Endothelial cell of umbilical vein (primary cell): ENCODE data around the gene M1AP. TPM values are rescaled to one million over a fixed set of nuclear protein-coding genes. Genes with fewer than 3 reads are reported as not detected.

Source experiments
- BruUV-seq: library from RNA; stranded (reverse); fragments of 400-500 nt; replicated peaks from 2 replicates; lab custom pipeline; 2021; lab: Mats Ljungman, UMichigan
- CTCF ChIA-PET: fragments of 300-600, 350-600 bp; sonication (Branson Sonifier 250); formaldehyde crosslinking; loops from one replicate; lab custom pipeline; 2021; ENCODE audit warnings: antibody characterized with exemption, inconsistent platforms; lab: Charles Lee
- POLR2A ChIA-PET: fragments of 300-600, 350-600 bp; sonication (Branson Sonifier 250); formaldehyde crosslinking; loops from one replicate; lab custom pipeline; 2021; ENCODE audit warnings: antibody characterized with exemption, inconsistent platforms; lab: Charles Lee
- DNase-seq: peaks from one replicate; pipeline ENCODE4 v3.0.0-alpha.2; 2011; ENCODE audit warnings: low read depth, low spot score
- FAIRE-seq: peaks from 2 replicates; lab custom pipeline; 2011; peaks lifted over from hg19 to GRCh38; lab: Jason Lieb, UNC
- H2AFZ ChIP-seq: 2 replicates; pipeline ENCODE4 v1.6.0; 2012; ENCODE audit warnings: low read depth, low read length, control low read depth, inconsistent platforms
- H3K27ac ChIP-seq: 2 replicates; pipeline ENCODE4 v1.5.1; 2011; ENCODE audit warnings: low read depth, mild to moderate bottlenecking, control low read depth, low read length, moderate library complexity; ENCODE audit not compliant: insufficient read depth
- H3K27me3 ChIP-seq, 2 experiments: 2 replicates each; pipeline versions ENCODE4 v1.6.0 to v1.6.1; 2011; ENCODE audit warnings: low read length in 2 of 2, mixed read lengths in 1 of 2; ENCODE audit not compliant: control insufficient read depth in 2 of 2, insufficient read depth in 2 of 2
- H3K36me3 ChIP-seq, 2 experiments: 2 replicates in 1 of 2; 3 replicates in 1 of 2; pipeline ENCODE4 v1.5.1; 2011; ENCODE audit warnings: low read length in 2 of 2, mild to moderate bottlenecking in 1 of 2, moderate library complexity in 1 of 2; ENCODE audit not compliant: control insufficient read depth in 2 of 2, insufficient read depth in 2 of 2; ENCODE audit errors: extremely low read depth in 1 of 2
- H3K4me1 ChIP-seq: 3 replicates; pipeline ENCODE4 v1.5.1; 2011; ENCODE audit warnings: mild to moderate bottlenecking, low read length; ENCODE audit not compliant: control insufficient read depth, insufficient read depth; ENCODE audit errors: extremely low read depth
- H3K4me2 ChIP-seq: 2 replicates; pipeline ENCODE4 v1.6.1; 2011; ENCODE audit warnings: low read length, control low read depth, mixed read lengths; ENCODE audit not compliant: insufficient read depth
- H3K4me3 ChIP-seq, 3 experiments: fragments of 200-600 bp in 1 of 3; sonication (generic), shearing (Covaris generic) in 1 of 3; replicated peaks in 1 of 3; 2 replicates each; pipeline ENCODE4 v1.5.1; 2011 to 2016; ENCODE audit warnings: control low read depth in 3 of 3, low read length in 3 of 3, mild to moderate bottlenecking in 2 of 3, inconsistent platforms in 1 of 3, low read depth in 1 of 3, moderate library complexity in 1 of 3; ENCODE audit not compliant: insufficient read depth in 1 of 3
- H3K79me2 ChIP-seq: 2 replicates; pipeline ENCODE4 v1.6.0; 2012; ENCODE audit warnings: low read length, inconsistent platforms; ENCODE audit not compliant: control insufficient read depth, insufficient read depth
- H3K9ac ChIP-seq: replicated peaks from 2 replicates; pipeline ENCODE3; 2011; ENCODE audit warnings: low read length, control low read depth; ENCODE audit not compliant: insufficient read depth; ENCODE audit errors: extremely low read depth
- H3K9me1 ChIP-seq: replicated peaks from 3 replicates; pipeline ENCODE4 v1.6.0; 2011; ENCODE audit warnings: mild to moderate bottlenecking, low read length; ENCODE audit not compliant: control insufficient read depth, insufficient read depth; ENCODE audit errors: extremely low read depth
- H3K9me3 ChIP-seq: replicated peaks from 2 replicates; pipeline ENCODE4 v1.5.1; 2012; ENCODE audit warnings: low read length, inconsistent platforms; ENCODE audit not compliant: control insufficient read depth, insufficient read depth
- H4K20me1 ChIP-seq: replicated peaks from 2 replicates; pipeline ENCODE3; 2011; ENCODE audit warnings: mild to moderate bottlenecking, low read length; ENCODE audit not compliant: control insufficient read depth, insufficient read depth; ENCODE audit errors: extremely low read depth
- EZH2 ChIP-seq: IDR thresholded peaks from 2 replicates; pipeline ENCODE4 v1.6.1; 2012; ENCODE audit warnings: borderline replicate concordance, low read depth, mild to moderate bottlenecking, moderate library complexity, low read length, inconsistent platforms; ENCODE audit not compliant: severe bottlenecking
- FOS ChIP-seq: IDR thresholded peaks from 2 replicates; pipeline ENCODE4 v1.6.1; 2011; ENCODE audit warnings: mild to moderate bottlenecking, low read length, moderate library complexity, borderline replicate concordance; ENCODE audit not compliant: insufficient read depth
- GATA2 ChIP-seq: IDR thresholded peaks from 2 replicates; pipeline ENCODE4 v1.7.0; 2011; ENCODE audit warnings: low read depth, mild to moderate bottlenecking, moderate library complexity, mixed read lengths, low read length; ENCODE audit not compliant: insufficient read length, insufficient read depth
- JUN ChIP-seq: IDR thresholded peaks from 2 replicates; pipeline ENCODE4 v1.6.1; 2011; ENCODE audit warnings: borderline replicate concordance, low read depth; ENCODE audit not compliant: insufficient read length, insufficient read depth
- MYC ChIP-seq: IDR thresholded peaks from one replicate; pipeline ENCODE4 v1.6.1; 2011; ENCODE audit warnings: mild to moderate bottlenecking, low read depth, low read length
- POLR2A ChIP-seq: IDR thresholded peaks from 2 replicates; pipeline ENCODE4 v1.6.1; 2012; ENCODE audit warnings: low read depth, mild to moderate bottlenecking, control low read depth, low read length
- POLR2AphosphoS5 ChIP-seq: IDR thresholded peaks from 2 replicates; pipeline ENCODE4 v1.6.1; 2012; ENCODE audit warnings: low read depth, mild to moderate bottlenecking, control low read depth, low read length, moderate library complexity; ENCODE audit not compliant: insufficient read depth
- dilution Hi-C: fragments of 300-500 bp; cut with MboI; formaldehyde crosslinking; loops from one replicate; pipeline ENCODE4 v1.15.0; 2019; ENCODE audit warnings: low sequenced_read_pairs; ENCODE audit not compliant: extremely low pct_ligation_motif_present
- intact Hi-C: fragments of 100-400 bp; cut with micrococcal nuclease; formaldehyde crosslinking; loops from one replicate; pipeline ENCODE4 v1.10.0; 2022
- polyA plus RNA-seq, 4 experiments: library from polyadenylated mRNA; depleted of rRNA in 3 of 4; stranded (reverse) in 3 of 4; unstranded in 1 of 4; fragments of >200 nt; gene quantifications; 2 replicates each; pipeline versions ENCODE4 v1.2.1 to v1.2.3, GENCODE V29; 2011 to 2012; ENCODE audit warnings: missing spikeins in 1 of 4
- total RNA-seq: library from RNA; stranded (reverse); gene quantifications from 2 replicates; pipeline ENCODE4 v1.2.3, GENCODE V29; 2021
- TF ChIP-seq, protein P1 (sequence below), 2 donors: IDR thresholded peaks; 1 replicate in 1 of 2; 2 replicates in 1 of 2; pipeline ENCODE4 v1.5.1; 2011; ENCODE audit warnings: low read length in 2 of 2, mild to moderate bottlenecking in 2 of 2, moderate library complexity in 2 of 2, control low read depth in 1 of 2, inconsistent platforms in 1 of 2, low read depth in 1 of 2; ENCODE audit not compliant: insufficient read depth in 1 of 2; ENCODE audit errors: extremely low read depth in 1 of 2
- TF ChIP-seq, protein P2 (sequence below): IDR thresholded peaks from 2 replicates; pipeline ENCODE4 v1.6.1; 2011; ENCODE audit not compliant: insufficient read depth, insufficient read length

The M1AP gene
- total and polyA plus RNA-seq, 2 donors (not counting 3 experiments of a cell fraction or from before 2014, with no cell fraction given) = 0.04 TPM; not detected in 1

DNA sequence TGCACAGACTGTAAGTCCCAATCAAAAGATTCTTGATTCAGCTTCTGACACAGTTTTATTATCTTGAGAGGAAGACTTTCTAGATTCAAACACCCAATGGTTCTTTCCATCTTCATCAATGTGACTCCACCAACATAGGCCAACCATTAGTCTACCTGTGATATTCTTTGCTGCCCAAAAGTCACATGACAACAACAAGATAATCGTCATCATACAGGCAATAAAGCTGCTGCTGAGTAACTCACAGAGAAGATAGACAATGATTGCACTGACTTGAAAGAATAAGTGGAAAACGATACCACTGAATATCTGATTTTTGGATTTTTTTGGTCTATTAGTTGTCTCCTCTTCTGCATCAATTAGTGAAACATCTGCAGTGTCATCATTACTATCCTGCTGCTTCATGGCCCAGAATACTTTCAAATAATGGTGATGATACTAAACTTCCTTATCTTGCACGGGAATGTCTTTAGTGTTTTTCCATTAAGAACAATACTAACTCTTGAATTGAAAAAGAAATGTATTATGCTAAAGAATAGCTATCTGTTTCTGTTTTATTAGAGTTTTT, 19.5 kb downstream of the M1AP start:
- intact Hi-C loops = no loop called here
- H2AFZ ChIP-seq = no peak overlapping the region
- TF ChIP-seq, protein P1, sequence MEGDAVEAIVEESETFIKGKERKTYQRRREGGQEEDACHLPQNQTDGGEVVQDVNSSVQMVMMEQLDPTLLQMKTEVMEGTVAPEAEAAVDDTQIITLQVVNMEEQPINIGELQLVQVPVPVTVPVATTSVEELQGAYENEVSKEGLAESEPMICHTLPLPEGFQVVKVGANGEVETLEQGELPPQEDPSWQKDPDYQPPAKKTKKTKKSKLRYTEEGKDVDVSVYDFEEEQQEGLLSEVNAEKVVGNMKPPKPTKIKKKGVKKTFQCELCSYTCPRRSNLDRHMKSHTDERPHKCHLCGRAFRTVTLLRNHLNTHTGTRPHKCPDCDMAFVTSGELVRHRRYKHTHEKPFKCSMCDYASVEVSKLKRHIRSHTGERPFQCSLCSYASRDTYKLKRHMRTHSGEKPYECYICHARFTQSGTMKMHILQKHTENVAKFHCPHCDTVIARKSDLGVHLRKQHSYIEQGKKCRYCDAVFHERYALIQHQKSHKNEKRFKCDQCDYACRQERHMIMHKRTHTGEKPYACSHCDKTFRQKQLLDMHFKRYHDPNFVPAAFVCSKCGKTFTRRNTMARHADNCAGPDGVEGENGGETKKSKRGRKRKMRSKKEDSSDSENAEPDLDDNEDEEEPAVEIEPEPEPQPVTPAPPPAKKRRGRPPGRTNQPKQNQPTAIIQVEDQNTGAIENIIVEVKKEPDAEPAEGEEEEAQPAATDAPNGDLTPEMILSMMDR (IDR thresholded peaks at IDR 0.05; ENCODE audit: extremely low read depth in 1 of 2, insufficient read depth in 1 of 2, low read depth in 1 of 2, low read length in 2 of 2) = no peak
- no peak for TF ChIP-seq POLR2A
- TF ChIP-seq FOS = no peak
- no peak for TF ChIP-seq POLR2AphosphoS5
- TF ChIP-seq GATA2 = no peak
- no peak for TF ChIP-seq MYC
- TF ChIP-seq, protein P2, sequence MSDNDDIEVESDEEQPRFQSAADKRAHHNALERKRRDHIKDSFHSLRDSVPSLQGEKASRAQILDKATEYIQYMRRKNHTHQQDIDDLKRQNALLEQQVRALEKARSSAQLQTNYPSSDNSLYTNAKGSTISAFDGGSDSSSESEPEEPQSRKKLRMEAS = no peak
- TF ChIP-seq JUN = no peak
- no peak for TF ChIP-seq EZH2
- H3K79me2 ChIP-seq = no peaks in the 10 kb centered on the region
- DNase-seq (no peak), FAIRE-seq (no peak)
- CTCF ChIA-PET = no interaction called here
- no peak overlapping the region for H3K9ac ChIP-seq
- H3K4me2 ChIP-seq = no peak overlapping the region
- H3K4me3 ChIP-seq = no peak overlapping the region
- no peak overlapping the region for H3K27ac ChIP-seq
- H3K36me3 ChIP-seq = no peaks in the 10 kb centered on the region
- no peaks in the 10 kb centered on the region for H3K9me3 ChIP-seq
- H3K27me3 ChIP-seq = peaks cover 3 to 4% of the 10 kb centered on the region in 2 experiments
- no TSS peak for BruUV-seq
- POLR2A ChIA-PET = no interaction called here
- H3K9me1 ChIP-seq = no peaks in the 10 kb centered on the region
- H4K20me1 ChIP-seq = no peaks in the 10 kb centered on the region
- dilution Hi-C loops = no loop called here
- no peaks in the 10 kb centered on the region for H3K4me1 ChIP-seq
